RCC 7860 (cell line): ENCODE measurements around the gene CRY1.
A peak's percentile ranks its signal among the peaks of the same experiment; 100 is the strongest.
"Not testable (repeated sequence)": the region's sequence is repeated elsewhere in the genome, so short reads cannot be mapped to it uniquely, and the experiment has no call there.

Experiments
- DNase-seq: peaks from one replicate; pipeline ENCODE4 v3.0.0-alpha.2; 2015; ENCODE audit warnings: low spot score
- FAIRE-seq: peaks from 2 replicates; lab custom pipeline; 2012; peaks lifted over from hg19 to GRCh38; lab: Jason Lieb, UNC

CRY1 gene

DNA sequence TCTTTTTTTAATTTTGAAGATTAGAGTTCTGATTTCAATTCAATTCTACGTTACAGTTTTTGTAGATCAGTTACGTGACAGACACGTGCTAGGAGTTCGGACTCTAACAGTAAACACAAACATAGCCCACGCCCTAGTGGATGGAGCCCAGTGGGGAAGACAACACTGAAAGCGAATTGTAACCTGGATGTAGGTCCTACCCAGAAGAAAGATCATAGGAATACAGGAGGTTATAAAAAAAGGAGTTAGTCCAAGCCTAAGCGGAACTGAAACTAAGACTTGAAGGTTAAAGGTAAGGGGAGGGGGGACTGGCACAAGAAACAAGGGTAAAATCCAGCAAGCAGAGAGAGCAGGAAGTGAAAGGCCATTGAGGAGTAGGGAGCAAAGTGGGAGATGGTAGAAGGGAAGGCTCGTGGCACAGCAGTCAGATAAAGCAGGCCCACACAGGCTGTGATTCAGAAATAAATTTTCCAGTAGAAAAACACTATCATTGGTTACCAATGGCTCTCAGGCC, 15.7 kb upstream of the CRY1 start:
- FAIRE-seq = no peak
- DNase-seq = no peak

DNA sequence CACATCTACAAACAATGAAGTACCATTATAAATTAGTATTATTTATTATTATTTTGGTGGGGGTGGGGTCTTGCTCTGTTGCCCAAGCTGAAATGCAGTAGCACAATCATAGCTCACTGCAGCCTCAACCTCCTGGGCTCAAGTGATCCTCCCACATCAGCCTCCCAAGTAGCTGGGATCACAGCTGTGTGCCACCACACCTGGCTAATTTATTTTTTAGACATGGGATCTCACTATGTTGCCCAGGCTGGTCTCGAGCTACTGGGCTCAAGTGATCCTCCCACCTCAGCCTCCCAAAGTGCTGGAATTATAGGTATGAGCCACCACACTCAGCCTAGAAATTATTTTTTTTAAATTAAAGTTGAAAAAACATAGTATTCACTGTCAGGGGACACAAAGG, 15.0 kb upstream of the CRY1 start:
- not testable (repeated sequence) for FAIRE-seq, DNase-seq

DNA sequence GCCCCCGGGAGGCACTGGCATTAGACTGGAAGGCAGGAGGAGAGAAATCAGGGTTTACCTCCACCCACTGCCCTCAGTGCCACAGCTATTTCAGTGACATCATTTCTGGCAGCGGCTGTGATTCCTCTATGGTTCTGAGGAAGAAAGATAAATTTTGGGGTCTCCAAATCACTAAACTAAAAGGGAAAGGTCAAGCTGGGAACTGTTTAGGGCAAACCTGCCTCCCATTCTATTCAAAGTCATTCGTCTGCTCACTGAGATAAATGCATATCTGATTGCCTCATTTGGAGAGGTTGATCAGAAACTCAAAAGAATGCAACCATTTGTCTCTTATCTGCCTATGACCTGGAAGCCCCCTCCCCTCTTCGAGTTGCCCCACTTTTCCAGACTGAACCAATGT, 14.0 kb upstream of the CRY1 start:
- no peak for FAIRE-seq
- no peak for DNase-seq

DNA sequence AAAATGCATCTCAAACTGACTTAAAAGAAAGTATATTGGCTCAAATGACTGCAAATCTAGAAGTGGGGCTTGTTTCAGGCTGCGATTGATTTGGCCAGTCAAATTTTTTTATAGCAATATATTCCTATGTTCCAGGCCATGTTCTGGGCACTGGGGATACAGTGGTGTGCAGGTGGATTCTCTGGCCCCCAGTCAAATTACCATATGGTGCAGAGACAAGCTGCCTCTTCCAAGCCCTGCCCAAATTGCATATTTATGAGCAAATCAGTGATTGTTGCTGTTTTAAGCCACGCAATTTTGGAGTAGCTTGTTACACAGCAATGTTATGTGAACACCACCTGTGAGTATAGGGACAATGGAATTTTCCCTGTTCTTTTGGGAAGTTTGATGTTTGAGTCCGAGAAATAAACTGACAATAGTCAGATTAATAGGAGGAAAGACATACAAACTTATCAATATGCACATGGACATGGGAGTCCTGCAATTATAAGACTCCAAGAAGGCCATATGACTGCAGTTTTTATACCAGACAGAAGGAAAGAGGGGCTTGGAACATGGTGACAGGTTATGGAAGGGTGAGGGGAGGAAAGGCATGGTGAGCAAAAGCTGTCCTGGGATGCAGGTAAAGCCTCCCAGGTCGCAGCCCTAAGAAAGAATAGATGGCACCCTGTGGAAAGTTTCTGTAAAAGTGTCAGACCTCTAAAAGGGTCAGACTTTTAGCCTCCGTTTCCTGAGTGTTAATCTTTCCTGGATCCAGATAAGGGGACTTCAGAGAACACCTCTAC, 13.1 kb upstream of the CRY1 start:
- no peak for FAIRE-seq
- no peak for DNase-seq

DNA sequence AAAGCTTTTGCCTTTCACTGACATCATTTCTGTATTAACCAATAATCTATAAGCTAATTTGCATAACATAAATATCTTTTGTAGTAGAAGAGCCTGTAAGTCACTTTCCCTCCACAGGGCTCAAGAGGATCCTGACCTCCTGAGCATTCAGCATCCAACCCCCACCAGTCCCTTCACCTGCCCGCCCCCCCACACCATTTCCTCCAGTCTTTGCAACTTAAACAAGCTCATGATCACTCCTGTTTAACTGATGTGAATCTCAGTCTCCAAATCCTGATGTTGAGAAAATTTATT, 12.0 kb upstream of the CRY1 start:
- FAIRE-seq (no peak), DNase-seq (no peak)

DNA sequence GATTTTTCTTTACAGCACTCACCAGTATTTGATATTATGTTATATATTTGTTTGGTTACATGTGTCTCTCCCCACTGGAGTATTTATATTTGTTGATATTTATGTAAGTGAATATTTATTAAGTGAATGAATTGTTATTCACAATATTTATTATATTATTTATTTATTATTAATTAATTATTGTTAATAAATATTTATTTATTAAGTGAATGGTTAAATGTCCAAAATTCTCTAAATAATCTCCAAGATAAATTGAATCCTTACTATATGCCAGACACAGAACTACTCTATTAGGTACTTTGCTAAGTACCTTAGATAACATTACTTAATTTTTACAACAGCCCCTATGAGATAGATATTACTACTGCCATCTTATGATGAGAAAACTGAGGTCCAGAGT, 10.2 kb upstream of the CRY1 start:
- FAIRE-seq (peak; percentile 24), DNase-seq (no peak)

DNA sequence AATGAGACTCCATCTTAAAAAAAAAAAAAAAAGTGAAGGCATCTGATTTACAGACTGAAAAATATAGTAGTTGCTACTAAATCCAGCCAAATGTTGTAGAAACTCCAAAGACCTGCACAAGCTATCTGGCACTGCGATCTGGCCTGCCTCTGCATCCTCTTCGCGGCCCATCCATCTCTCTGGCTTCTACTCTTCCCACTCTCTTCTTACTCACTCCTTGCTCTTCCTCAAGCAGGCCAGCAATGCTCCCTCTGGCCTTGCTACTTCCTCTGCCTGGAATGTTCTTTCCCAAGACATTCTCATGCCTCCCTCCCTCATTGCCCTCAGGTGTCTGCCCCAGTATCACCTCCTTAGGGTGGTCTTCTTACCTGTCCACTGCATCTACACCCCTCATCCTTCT, 9.7 kb upstream of the CRY1 start:
- DNase-seq = no peak
- no peak for FAIRE-seq

DNA sequence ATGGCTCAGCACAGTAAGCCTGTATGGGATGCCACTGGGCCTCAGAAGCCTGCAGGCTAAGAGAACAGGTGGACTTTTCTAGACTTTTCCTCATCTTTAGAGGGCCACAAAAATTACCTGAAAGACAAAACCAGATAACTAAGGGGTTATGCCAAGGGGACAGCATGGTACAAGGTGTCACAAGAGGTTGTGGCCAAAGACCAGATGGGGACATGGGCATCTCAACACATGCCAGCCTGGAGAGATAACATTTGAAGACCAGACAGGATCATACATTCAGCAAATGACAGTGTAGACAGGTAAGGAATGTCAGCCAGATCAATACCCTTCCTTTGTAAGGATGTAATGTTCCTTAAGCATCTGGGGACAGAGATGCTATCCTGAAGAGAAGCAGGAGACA, 8.9 kb upstream of the CRY1 start:
- FAIRE-seq = no peak
- no peak for DNase-seq

DNA sequence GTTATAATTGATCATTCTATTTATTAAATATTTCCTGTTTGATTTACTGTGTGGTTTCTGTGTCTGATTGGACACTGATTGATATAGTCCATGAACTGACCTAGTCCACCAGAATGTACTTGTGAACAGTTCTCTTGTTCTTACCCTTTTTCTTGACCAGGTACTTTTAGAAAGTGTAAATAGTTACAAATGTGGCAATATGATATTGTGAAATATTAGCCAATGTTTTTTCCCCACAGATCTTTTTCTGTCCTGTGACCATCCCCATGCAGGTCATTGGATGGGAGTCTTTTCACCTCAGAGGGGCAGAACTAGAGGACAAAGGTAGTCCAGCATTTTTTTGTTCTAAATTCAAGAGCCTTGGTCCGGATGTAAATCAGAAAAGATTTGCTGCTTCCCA, 8.3 kb upstream of the CRY1 start:
- DNase-seq (no peak), FAIRE-seq (no peak)

DNA sequence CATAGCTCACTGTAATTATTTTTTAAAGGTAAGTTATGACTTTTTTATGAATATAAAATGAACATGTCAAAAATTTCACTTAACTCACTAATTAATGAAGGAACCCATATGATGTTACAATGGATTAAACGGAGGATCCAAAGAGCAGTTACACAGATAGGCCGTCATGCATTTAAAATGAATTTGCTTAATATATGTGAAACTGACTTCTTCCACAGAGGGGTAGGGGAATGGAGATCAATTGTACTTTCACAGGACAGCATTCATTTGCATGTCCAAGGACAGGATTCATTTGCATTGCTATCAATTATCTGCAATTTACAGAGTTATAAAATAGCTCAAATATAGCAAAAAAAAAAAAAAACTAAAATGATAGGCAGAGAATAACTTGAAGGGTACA, 6.6 kb upstream of the CRY1 start:
- FAIRE-seq = no peak
- no peak for DNase-seq

DNA sequence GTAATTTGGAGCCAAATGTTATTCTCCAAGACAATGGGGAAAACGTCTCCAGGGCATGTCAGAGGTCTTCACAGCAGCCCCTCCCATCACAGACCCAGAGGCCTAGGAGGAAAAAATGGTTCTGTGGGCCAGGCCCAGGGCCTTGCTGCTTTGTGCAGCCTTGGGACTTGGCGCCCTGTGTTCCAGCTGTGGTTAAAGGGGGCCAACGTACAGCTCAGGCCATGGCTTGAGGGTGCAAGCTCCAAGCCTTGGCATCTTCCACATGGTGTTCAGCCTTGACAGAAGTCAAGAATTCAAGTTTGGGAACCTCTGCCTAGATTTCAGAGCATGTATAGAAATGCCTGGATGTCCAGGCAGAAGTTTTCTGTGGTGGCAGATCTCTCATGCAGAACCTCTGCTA, 3.2 kb upstream of the CRY1 start:
- FAIRE-seq (no peak), DNase-seq (no peak)

DNA sequence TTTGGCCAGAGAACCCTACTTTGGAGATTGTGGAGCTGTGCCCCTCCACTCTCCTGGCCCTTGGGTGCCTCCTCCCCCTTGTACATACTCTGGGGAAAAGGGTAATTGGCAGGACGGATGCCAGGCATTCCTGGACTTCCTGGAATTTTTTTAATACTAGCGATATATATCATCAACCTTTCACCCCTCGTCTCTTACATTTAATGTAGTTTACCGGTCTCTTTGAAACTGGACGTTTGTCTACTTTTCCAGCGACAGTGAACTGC, 767 bp upstream of the CRY1 start:
- DNase-seq (peak; percentile 74), FAIRE-seq (no peak)

DNA sequence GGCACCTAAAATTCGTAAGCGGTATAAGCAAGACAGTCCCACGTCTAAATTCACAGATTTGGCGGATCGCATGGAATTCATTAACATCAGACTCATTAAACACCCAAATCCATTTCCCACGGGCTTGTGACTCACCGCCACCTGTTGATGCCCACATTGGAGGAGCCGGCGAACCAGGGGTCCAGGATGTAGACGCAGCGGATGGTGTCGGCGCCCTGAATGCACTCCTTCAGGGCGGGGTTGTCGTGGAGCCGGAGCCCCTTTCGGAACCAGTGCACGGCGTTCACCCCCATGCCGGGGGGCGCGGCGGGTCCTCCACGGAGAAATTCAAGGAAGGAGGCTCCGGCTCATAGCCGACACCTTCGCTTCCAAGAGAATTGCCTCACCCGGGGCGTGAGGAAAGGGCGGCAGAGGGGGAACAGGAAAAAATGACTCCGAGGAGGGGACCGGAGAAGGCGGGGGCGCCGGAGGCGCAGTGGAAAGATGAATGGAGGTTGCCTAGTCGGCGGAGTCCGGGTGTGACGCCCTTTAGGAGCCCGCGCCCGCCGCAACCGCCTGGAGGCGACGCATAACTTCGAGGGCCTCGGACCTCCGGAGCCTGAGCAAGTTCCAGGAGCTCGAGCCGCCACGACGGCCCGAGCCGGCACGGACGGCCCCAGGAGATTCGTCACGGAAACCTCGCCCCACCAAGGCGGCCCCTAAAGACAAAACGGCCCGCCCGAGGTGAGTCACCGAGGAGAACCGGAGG, 506 bp downstream of the CRY1 start:
- DNase-seq = peak; percentile 28

DNA sequence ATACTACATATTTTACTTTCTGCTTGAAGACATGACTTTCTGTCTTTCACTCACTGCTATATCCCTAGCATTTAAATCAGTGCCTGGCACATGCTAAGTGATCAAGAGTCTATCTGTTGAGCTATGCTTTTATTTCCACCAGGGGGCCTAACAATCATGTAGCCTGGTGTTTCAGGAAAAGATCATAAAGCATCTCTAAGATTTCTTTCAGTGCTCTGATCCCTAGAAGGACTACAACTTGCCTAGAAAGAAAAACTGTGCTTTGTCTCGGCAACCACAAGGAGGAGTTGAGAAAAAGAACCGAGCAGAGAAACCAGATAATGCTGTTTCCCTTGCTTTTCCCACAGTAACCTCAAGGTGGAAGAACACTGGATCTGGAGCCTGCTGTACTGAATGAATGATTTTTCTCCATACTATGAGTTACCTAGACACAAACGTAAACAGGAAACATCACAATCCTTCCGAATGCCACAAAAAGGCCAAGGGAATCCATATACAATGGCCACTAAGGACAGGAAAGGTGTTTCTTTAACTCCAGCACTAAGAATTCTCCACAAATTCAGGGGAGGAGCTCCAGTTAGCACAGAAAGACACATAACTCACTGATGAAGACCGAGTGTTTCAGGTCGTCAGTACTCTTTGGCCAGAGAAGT, 1.2 kb downstream of the CRY1 start:
- peak; percentile 94 for FAIRE-seq
- peak; percentile 95 for DNase-seq

More for the DNA sequence above, 506 bp downstream of the CRY1 start:
- no peak for FAIRE-seq

DNA sequence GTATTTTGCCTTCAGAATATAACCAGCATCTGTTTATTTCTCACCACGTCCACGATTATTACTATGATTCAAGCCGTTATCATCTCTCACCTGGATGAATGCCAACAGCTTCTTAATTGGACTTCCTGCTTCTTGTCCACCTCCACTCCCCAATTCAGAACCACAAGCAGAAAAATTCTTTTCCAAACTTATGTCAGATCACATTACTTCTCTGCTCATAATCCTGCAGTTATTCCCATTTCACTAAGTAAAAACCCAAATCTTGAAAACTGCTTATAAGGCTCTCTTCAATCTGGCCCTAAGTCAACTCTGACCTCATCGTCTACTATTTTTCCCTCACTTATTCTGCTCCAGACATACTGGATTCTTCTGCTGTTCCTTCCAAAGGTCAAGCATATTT, 2.0 kb downstream of the CRY1 start:
- DNase-seq = no peak

DNA sequence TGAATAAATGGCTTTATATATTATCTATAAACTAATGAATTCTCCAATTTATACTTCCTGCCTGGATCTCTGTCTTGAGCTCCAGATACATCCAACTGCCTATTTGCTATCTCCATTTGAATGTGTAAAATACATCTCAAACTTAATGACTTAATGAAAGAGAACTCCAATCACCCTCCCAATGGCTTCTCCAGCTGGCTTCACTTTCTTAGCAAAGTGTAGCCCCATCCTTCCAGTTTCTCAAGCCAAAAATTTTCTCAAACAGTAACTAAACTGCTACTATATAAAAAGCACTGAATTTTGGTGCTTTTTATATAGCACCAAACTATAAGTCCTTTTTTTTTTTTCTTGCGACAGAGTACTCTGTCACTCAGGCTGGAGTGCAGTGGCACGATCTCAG, 2.6 kb downstream of the CRY1 start:
- FAIRE-seq (no peak), DNase-seq (no peak)

More for the DNA sequence above, 2.0 kb downstream of the CRY1 start:
- FAIRE-seq = no peak

DNA sequence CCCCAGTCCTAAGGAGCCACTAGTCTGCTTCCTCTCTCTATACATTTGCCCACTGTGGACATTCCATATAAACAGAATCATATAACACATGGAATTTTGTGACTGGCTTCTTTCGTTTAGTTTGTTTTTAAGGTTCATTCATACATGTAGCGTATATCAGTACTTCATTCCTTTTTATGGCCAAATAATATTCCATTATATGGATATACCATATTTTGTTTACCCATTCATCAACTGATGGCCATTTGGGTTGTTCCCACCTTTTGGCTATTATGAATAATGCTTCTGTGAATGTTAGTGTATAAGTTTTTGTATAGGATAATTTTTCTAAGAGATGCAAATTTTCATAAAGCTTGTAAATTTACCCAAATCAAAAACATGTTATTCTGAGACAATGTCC, 4.4 kb downstream of the CRY1 start:
- FAIRE-seq (no peak), DNase-seq (no peak)

DNA sequence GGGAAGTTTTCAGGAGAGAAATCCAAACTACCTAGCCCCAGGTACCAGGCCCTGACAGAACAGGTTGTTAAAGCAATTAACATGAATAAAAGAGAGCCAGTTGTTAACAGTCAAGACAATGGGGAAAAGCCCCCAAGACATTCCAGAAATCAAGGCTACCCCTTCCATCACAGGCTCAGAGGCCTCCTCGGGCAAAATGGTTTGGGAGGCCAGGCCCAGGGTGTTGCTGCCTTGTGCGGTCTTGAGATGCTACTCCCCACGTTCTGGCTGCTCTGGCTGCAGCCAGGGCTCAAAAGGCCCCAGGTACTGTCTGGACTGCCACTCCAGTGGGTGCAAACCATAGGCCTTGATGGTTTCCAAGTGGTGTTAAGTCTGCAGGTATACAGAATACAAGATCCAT, 7.0 kb downstream of the CRY1 start:
- FAIRE-seq = no peak
- DNase-seq = no peak

DNA sequence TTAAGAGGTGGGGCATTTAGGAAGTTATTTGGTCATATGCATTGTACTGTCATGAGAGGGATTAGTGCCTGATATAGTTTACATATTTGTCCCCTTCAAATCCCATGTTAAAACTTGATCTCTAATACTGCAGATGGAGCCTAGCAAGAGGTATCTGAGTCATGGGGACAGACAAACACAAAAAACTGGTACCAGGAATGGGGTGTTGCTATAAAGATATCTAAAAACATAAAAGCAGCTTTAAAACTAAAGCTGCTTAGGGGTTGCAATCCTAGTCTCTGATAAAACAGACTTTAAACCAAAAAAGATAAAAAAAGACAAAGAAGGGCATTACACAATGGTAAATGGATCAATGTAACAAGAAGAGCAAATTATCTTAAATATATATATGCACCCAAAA, 11.6 kb downstream of the CRY1 start:
- FAIRE-seq (no peak), DNase-seq (no peak)

DNA sequence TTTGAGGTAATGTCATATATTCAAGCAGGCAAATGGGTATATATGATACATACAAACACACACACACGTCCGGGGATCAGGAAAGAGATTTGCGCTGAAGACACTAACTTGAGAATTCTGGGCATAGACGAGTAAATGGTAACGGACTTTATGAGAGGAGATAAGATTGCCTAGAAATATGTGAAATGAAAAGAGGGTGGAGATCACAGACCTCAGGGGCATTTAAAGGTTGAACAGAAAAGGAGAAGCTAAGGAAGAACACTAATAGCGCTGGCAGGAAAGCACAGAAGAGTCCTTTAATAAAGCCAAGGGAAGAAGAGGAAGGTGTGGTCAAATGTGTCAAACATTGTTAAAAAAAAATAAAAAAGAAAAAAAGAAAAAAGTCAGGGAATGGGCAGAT, 13.1 kb downstream of the CRY1 start:
- DNase-seq (no peak), FAIRE-seq (no peak)

DNA sequence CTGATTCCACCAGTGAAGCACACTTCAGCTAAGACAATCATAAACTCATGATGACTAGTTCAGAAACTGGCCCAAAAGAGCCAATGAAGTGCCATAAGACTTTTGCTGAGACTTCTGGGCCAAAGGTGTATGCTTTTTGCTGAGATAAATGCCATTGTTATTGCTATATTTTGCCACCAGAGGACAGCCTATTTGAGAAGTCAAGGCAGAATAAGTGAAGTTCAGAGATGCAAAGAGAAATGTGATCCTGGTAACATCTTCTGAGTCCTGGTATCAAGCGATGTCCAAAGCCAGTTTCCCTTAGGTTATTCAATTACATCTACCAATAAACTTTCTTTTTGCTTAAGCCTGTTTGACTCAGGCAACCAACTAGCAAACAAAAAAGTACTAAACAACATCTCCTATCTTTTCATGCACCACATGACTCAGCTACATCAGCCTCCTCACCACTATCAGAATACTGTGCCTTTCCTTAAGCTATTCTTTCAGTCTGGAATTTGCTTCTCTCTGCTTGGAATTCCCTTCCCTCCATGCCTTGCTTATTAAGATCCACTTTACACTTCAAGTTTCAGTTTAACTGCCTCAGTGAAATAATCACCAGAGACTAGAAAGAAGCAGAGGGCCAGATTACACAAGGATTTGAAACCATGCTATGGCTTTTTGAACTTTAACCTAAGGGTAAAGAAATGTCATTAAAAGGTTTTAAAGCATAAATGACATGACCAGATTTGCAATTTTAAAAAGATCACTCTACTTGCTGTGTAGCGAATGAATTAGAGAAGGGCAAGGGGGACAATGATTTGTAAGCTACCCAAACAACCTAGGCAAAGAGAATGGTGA, 14.0 kb downstream of the CRY1 start:
- no peak for FAIRE-seq
- DNase-seq = no peak
